Activated B cell treated with CpG ODN at 0.5 μM for 24 hours (primary cell): ENCODE data around the gene PADI6. TPM values are rescaled to one million over a fixed set of nuclear protein-coding genes. Genes with fewer than 3 reads are reported as not detected.

Experiments
- ATAC-seq: fragments of 200-7000 bp; cut with Tn5 transposase; one replicate; pipeline ENCODE4 v1.10.0; 2021; ENCODE audit warnings: low read depth, mild to moderate bottlenecking, moderate library complexity
- CTCF ChIA-PET: fragments of 350-600 bp; sonication (Branson Sonifier 250); formaldehyde crosslinking; loops from one replicate; lab custom pipeline; 2021; ENCODE audit warnings: antibody characterized with exemption; lab: Charles Lee
- POLR2A ChIA-PET: fragments of 350-600 bp; sonication (Branson Sonifier 250); formaldehyde crosslinking; loops from one replicate; lab custom pipeline; 2021; ENCODE audit warnings: antibody characterized with exemption; lab: Charles Lee
- DNase-seq: peaks from one replicate; pipeline ENCODE4 v3.0.0; 2022
- H3K27ac Mint-ChIP-seq: one replicate; pipeline ENCODE4 v1.8.0; 2020; ENCODE audit warnings: mixed read lengths
- H3K27me3 Mint-ChIP-seq: one replicate; pipeline ENCODE4 v1.8.0; 2021; ENCODE audit warnings: mixed read lengths
- H3K36me3 Mint-ChIP-seq: one replicate; pipeline ENCODE4 v1.8.0; 2021; ENCODE audit warnings: low read depth, mixed read lengths
- H3K4me1 Mint-ChIP-seq: one replicate; pipeline ENCODE4 v1.8.0; 2021; ENCODE audit warnings: mixed read lengths
- H3K4me3 Mint-ChIP-seq: one replicate; pipeline ENCODE4 v1.8.0; 2020; ENCODE audit warnings: mild to moderate bottlenecking, mixed read lengths
- H3K9me3 Mint-ChIP-seq: one replicate; pipeline ENCODE4 v1.8.0; 2020; ENCODE audit warnings: mixed read lengths
- CTCF ChIP-seq: fragments of 200-600 bp; IDR thresholded peaks from one replicate; pipeline ENCODE4 v1.8.0; 2022; ENCODE audit warnings: antibody characterized with exemption, mild to moderate bottlenecking
- intact Hi-C: fragments of 100-400 bp; cut with micrococcal nuclease; formaldehyde crosslinking; loops from one replicate; pipeline ENCODE4 v1.15.1; 2024
- total RNA-seq: library from RNA; stranded (reverse); gene quantifications from 2 replicates; pipeline ENCODE4 v1.2.3, GENCODE V29; 2022

Gene PADI6
- total RNA-seq, 1 donor from 2014 or later: not detected

GRCh38 chr1:17355898-17356297, 16.1 kb upstream of the PADI6 start:
- no peak for TF ChIP-seq CTCF
- Mint-ChIP-seq H3K9me3 (no peaks in the 10 kb centered on the region), H3K4me1 (peaks cover 13% of the 10 kb centered on the region), H3K27me3 (peaks cover 9% of the 10 kb centered on the region), H3K27ac (peak overlapping the region; percentile 50), H3K36me3 (no peaks in the 10 kb centered on the region), H3K4me3 (peak overlapping the region; percentile 64)
- DNase-seq (no peak), ATAC-seq (peak; percentile 58)
- ChIA-PET POLR2A (no interaction called here), CTCF (no interaction called here)
- intact Hi-C loops: no loop called here

GRCh38 chr1:17356387-17357026, 15.5 kb upstream of the PADI6 start:
- no peak for TF ChIP-seq CTCF
- Mint-ChIP-seq H3K36me3 (no peaks in the 10 kb centered on the region), H3K27ac (peak overlapping the region; percentile 41), H3K4me3 (peak overlapping the region; percentile 64), H3K27me3 (peaks cover 7% of the 10 kb centered on the region), H3K9me3 (no peaks in the 10 kb centered on the region), H3K4me1 (peaks cover 13% of the 10 kb centered on the region)
- ATAC-seq: no peak
- DNase-seq: no peak
- intact Hi-C loops: no loop called here
- CTCF ChIA-PET: no interaction called here
- POLR2A ChIA-PET: no interaction called here

GRCh38 chr1:17358557-17358956, 13.4 kb upstream of the PADI6 start:
- CTCF ChIA-PET: no interaction called here
- H3K36me3 Mint-ChIP-seq: no peaks in the 10 kb centered on the region
- H3K9me3 Mint-ChIP-seq: no peaks in the 10 kb centered on the region
- intact Hi-C loops: no loop called here
- H3K4me1 Mint-ChIP-seq: peaks cover 13% of the 10 kb centered on the region
- no peak overlapping the region for H3K4me3 Mint-ChIP-seq
- POLR2A ChIA-PET: no interaction called here
- no peak for ATAC-seq
- H3K27me3 Mint-ChIP-seq: no peaks in the 10 kb centered on the region
- TF ChIP-seq CTCF: no peak
- DNase-seq: no peak
- no peak overlapping the region for H3K27ac Mint-ChIP-seq

- TF ChIP-seq CTCF: no peak
- Mint-ChIP-seq H3K4me1 (peaks cover 13% of the 10 kb centered on the region), H3K9me3 (no peaks in the 10 kb centered on the region), H3K27ac (no peak overlapping the region), H3K36me3 (no peaks in the 10 kb centered on the region), H3K4me3 (no peak overlapping the region), H3K27me3 (no peaks in the 10 kb centered on the region)
- ATAC-seq: no peak
- intact Hi-C loops: no loop called here
- ChIA-PET POLR2A (no interaction called here), CTCF (no interaction called here)
- no peak for DNase-seq
Measured at GRCh38 chr1:17359031-17359430, 13.0 kb upstream of the PADI6 start.

GRCh38 chr1:17359808-17360207, 12.2 kb upstream of the PADI6 start:
- Mint-ChIP-seq H3K27ac (no peak overlapping the region), H3K4me1 (peaks cover 13% of the 10 kb centered on the region), H3K36me3 (no peaks in the 10 kb centered on the region), H3K9me3 (no peaks in the 10 kb centered on the region), H3K4me3 (no peak overlapping the region), H3K27me3 (no peaks in the 10 kb centered on the region)
- ATAC-seq (no peak), DNase-seq (no peak)
- POLR2A ChIA-PET: no interaction called here
- CTCF ChIA-PET: interaction anchor here (0.6 kb wide), 1 partner anchor 117 kb away, joined by 3 read pairs; no protein-coding TSS in a partner anchor
- no peak for TF ChIP-seq CTCF
- intact Hi-C loops: no loop called here
